ENCODE results near the gene SMC2.
A peak's percentile ranks its signal among the peaks of the same experiment; 100 is the strongest.

Gene SMC2

DNA sequence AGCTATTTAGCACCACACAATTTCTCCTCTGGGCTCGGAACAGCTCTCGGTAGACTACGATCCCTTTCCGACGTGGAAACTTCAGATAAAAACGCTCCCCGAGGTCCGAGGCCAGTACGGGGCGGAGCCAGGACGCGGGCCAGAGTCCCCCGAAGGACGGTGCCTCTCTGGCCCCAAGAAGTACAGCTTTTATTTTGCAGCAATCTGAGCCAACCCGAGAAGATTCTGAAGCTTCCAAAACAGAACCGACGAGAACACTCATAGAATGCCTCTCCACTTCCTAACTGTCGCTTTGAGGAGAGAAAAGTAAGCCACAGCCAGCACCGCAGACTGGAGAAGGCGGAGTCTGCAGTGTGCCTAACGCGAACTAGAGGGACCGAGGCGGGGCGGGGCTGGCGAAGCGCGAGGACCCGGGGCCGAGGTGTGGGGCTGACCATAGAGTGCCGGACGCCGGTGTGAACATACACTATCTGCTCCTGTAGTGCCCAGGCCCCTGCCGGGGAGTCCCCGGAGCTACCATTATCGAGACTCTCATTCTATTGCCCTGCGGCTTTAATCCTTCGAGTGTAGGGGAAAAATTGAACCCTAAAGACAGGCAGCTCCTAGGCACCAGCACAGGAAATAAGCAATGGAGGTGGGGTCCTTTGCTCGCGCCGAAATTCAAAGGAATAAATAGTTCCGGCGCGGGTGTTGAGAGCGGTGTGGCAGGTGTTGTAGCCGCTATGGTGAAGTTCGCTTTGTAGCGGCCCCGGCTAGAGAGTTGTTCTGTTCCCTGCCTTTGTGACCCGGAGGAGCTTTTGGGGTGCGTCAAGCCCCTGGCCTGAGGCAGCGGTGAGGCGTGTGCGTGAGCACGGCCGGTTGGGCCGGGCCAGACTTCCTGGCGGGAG lies at the start of gene SMC2:
SMC2 (plus strand) TSS at position 663 of the 887 bp plus-strand sequence. CDS start 1,076 bp downstream, outside the sequence.
- DNase-seq (ENCODE audit: low read depth in 2 of 2), result peak; percentile 86 to 87

GRCh38 chr9:104068546-104068945 lies 25.6 kb upstream of the SMC2 start:
- no peak for DNase-seq (ENCODE audit: low read depth in 2 of 2)

DNA sequence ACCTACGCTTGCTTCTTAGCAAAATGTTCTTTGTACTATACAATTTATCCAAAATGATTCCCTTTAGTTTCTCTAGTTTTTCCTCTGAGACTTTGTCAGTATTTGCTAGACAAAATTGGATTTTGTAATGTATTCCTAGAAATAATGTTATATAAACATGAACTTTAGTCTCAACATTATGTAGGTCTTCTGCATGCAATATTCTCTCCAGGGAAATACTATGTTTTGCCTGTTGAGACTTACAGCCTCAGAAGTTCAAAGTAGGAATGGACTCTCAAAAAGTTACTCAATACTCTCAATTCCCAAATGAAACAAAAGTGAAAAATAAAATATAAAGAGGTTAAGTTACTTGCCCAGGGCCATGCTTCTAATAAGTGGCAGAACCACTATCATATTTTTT lies 24.8 kb upstream of the SMC2 start:
- no peak for DNase-seq (ENCODE audit: low read depth in 2 of 2)

DNA sequence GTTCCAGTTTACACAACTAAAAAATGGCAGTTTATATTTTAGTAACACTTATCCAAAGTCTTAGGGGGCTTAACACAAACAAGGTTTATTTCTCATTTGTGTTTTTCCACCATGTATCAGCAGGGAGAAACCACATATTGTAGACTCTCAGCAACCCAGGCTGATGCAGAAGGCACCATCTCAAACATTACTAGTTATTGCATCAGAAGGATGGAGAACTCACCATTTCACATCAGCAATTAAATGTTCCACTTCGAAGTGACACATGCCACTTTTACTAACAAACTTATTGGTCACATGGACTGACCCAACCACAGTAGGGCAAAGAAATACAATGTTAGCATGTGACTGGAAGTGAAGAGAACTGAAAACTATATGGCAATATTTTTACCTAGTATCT lies 22.5 kb upstream of the SMC2 start:
- no peak for DNase-seq (ENCODE audit: low read depth in 2 of 2)

- no peak for DNase-seq (ENCODE audit: low read depth in 2 of 2)
Measured at GRCh38 chr9:104073098-104073769, 20.9 kb upstream of the SMC2 start.

GRCh38 chr9:104073770-104074133 lies 20.4 kb upstream of the SMC2 start:
- DNase-seq (ENCODE audit: low read depth in 2 of 2), result no peak

DNA sequence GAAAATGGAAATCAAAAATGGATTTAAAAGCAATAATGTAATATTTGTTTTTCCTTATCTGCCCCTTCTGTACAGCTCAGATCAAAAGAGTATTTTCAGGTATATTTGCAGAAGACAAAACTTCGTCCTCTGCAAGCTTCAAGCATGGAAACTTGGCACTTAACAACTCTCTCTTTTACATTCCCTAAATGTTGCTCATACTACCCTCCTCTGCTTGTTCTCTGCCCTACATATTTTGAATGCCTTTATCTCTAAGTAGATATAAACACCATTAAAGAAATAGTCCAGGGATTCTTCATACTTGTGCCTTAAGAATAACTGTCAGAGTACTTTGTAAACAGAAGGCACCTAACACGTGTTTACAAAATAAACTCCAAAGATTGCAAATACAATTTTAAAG lies 19.2 kb upstream of the SMC2 start:
- no peak for DNase-seq (ENCODE audit: low read depth in 2 of 2)

GRCh38 chr9:104075801-104076753 lies 18.0 kb upstream of the SMC2 start:
- DNase-seq (ENCODE audit: low read depth in 2 of 2), result no peak

DNA sequence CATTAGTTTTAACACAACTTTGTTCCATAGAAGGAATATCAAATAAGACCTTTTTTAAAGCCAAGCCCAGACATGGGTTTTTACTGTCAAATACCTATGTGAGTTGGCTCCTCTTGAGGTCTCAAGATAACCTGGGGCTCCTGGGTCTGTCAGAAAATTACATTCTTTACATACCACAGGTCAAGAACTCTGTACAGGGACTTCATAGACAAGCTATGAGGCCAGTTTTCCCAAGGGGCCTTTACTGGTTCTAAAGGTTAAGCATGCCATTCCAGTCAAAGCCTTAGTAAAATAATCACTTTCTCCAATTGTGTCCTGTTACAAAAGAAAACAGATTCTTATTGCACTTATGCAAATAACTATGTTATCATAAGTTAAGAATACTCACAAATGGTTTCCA lies 15.5 kb upstream of the SMC2 start:
- no peak for DNase-seq (ENCODE audit: low read depth in 2 of 2)

- DNase-seq (ENCODE audit: low read depth in 2 of 2), result no peak
Measured at GRCh38 chr9:104080983-104081382, 13.1 kb upstream of the SMC2 start.

DNA sequence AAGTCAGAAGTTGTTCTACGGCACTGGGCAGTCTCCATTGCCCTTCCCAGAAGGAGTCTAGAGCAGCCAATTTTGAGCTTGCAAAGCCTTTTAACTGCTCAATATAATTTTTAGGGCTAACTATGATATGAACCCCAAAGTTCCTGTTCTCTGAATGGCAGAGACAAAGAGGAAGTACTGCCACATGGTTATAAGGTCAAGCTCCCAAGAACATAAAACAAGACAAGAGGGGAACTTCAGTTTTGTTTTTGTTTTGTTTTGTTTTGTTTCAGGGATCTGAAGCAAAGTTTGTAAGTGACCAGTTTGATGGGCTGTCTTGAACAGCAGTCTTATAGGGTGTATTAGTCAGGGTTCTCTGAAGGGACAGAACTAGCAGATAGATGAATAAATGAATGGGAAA lies 11.9 kb upstream of the SMC2 start:
- no peak for DNase-seq (ENCODE audit: low read depth in 2 of 2)

- no peak for DNase-seq (ENCODE audit: low read depth in 2 of 2)
Measured at GRCh38 chr9:104085525-104085924, 8.6 kb upstream of the SMC2 start.

GRCh38 chr9:104087894-104088293 lies 6.2 kb upstream of the SMC2 start:
- DNase-seq (ENCODE audit: low read depth in 2 of 2), result no peak

GRCh38 chr9:104088416-104088815 lies 5.7 kb upstream of the SMC2 start:
- no peak for DNase-seq (ENCODE audit: low read depth in 2 of 2)

DNA sequence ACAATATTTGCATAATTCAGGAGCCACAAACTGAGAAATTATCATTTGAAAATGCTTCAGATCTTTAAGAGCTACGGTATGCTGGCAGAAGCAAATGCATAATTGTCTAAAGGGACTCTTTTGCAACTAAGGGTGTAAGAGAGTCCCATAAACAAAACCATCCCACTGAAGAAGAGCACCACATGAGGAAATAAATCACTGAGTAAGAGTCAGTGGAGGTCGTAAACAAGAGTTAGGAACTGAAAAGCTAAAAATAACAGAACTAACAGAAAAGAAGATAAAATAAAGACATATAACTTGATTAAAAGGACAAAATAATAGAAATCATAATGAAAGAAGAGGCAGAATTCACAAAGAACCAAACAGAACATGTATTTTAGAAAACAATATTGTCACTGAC lies 3.5 kb upstream of the SMC2 start:
- DNase-seq (ENCODE audit: low read depth in 2 of 2), result no peak

DNA sequence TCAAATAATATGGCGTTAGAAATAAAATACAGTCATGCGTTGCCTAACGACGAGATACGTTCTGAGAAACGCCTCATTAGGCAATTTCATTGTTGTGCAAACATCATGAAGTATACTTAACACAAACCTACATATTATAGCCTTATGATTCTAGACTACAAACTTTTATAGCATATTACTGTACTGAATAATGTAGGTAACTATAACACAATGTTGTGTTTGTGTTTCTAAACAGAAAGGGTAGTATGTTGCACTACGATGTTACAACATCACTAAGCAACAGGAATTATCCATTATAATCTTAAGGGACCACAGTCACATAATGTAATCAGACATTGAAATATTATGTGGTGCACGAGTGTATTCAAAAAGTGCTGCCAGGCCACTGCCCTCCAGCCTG lies 3.0 kb upstream of the SMC2 start:
- no peak for DNase-seq (ENCODE audit: low read depth in 2 of 2)

DNA sequence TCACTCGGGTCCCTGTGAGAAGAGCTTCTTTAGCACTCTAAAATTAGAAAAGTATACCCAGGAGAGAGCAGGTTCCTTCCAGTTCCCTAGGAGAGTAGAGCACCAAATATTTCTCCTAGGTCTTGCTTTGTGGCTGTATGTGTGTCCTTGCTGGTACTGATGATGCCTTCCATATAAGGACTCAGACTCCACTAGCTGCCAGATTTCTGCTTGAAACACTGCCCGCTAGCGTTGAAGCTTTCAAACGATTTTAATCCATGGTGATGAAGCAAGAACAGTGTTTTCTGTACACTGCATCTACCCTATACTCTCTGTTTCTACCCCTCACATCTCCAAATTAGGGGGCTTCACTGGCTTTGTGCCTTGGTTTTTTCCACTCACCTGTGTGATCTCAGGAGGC lies 2.4 kb upstream of the SMC2 start:
- no peak for DNase-seq (ENCODE audit: low read depth in 2 of 2)

DNA sequence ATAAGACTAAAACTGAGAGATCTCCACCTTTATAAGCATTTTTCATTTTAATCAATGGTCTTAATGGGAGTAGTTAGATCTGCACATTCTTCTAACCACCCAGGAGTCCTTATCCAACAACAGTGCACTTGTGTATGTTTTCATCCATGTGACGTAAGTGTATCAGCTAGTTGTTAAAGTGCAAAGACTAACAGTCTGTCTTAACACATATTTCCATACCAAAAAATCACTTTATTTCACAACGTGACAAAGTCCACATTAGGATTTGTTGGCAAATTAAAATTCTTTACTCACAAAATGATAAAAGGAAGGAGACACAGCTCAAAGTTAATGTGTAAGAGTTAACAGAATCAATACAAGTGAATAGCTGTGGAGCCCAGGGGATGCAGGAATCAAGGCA lies 1.9 kb upstream of the SMC2 start:
- DNase-seq (ENCODE audit: low read depth in 2 of 2), result no peak

DNA sequence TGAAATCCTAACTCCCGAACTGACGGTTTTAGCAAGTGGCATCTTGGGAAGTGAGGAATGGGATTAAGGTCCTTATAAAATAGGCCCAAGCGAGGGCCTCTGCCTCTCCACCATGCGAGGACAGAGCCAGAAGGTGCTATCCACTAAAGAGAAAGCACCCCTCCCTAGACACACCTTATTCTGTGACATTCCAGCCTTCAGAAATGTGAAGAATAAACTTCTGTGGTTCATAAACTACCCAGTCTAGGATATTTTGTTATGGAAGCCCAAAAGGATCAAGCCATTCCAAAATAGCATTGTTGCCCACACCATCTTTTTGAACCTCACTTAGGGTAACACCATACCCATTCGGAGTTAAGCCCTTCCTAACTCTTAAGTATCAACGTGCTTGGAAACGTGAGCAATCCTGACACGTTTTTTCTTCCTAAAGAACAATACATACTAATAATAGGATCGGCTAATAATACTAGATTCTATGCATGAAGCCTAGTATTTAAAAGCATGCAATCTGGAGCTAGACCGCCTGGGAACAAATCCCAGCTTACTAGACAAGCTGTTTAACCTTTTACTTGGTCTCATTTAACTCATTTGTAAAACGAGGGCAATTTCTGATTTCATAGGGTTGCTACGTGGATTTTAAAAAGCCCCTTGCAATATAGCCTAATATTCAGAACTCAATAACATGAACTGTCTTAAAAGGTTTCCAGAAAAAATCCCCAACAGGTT lies 1.1 kb upstream of the SMC2 start:
- DNase-seq (ENCODE audit: low read depth in 2 of 2), result no peak

DNA sequence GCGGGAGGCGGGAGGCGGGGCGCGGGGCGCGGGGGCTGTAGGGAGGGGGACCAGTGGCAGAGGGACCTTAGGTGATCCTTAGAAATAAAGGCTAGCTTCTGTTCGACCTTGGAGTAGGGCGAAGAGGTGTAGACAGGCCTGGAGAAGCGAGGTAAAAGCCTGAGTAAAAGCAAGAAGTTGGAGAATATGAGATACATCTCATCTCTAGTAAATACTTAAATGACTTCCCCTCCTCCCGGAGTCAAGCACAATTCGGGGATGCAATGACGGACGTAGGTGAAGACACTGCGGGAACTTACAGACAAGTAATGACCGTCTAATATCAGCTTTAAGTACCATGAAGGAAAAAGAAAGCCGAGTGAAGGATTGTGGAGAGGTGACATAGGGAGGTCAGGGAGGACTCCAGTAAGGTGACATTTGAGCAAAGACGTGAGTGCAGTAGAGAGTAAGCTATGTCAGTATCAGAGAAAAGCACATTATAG lies 466 bp downstream of the SMC2 start:
- DNase-seq (ENCODE audit: low read depth in 2 of 2), result no peak

GRCh38 chr9:104099630-104100029 lies 5.5 kb downstream of the SMC2 start:
- no peak for DNase-seq (ENCODE audit: low read depth in 2 of 2)
